Measurements from ENCODE around the gene AMN.

The AMN gene

GRCh38 chr14:102957222-102957621 lies 34.8 kb downstream of the AMN start:
- no peaks in the 10 kb centered on the region for H3K9me3 Mint-ChIP-seq
- H3K27ac Mint-ChIP-seq, result no peak overlapping the region
- no peaks in the 10 kb centered on the region for H3K4me1 Mint-ChIP-seq
- peaks cover 55 to 76% of the 10 kb centered on the region in 2 donors for H3K36me3 Mint-ChIP-seq
- no peak overlapping the region for H3K4me3 Mint-ChIP-seq
- no peak for DNase-seq
- no peak for ATAC-seq (replicated peaks)
- H3K27me3 Mint-ChIP-seq, result no peaks in the 10 kb centered on the region

GRCh38 chr14:102958461-102958860 lies 36.0 kb downstream of the AMN start:
- no peak overlapping the region for H3K27ac Mint-ChIP-seq
- H3K27me3 Mint-ChIP-seq, result no peaks in the 10 kb centered on the region
- peaks cover 56 to 73% of the 10 kb centered on the region in 2 donors for H3K36me3 Mint-ChIP-seq
- no peak for ATAC-seq (replicated peaks)
- no peaks in the 10 kb centered on the region for H3K4me1 Mint-ChIP-seq
- H3K9me3 Mint-ChIP-seq, result no peaks in the 10 kb centered on the region
- no peak overlapping the region for H3K4me3 Mint-ChIP-seq
- no peak for DNase-seq

GRCh38 chr14:102962111-102962627 lies 39.7 kb downstream of the AMN start:
- no peaks in the 10 kb centered on the region for H3K27me3 Mint-ChIP-seq
- ATAC-seq (replicated peaks) (no peak), DNase-seq (no peak)

DNA sequence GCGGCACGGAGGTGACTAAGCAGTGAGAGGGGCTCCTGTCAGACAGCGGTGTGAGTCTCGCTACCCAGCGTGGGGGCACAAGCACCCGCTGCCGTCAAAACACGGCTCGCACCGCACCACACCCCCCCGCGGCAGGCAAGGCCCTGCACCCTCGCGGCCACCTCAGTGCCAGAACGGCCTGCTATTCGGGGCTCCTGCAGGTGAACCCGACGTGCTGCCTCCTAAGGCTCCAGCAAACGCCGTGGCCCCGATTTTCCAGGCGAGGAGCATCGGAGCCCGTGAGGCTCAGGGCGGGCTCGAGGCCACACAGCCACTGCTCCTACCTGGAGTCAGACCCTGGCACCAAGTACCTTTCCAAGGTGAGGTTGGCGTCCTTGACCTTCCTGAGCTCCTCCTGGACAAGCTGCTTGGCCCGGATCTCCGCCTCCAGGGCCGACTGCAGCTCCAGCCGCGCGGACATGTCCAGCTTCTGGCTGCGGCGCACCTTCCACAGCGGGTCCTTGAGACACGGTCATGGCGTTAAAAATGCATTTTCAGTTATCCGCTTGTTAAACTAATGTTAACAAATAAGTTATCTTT lies 41.8 kb downstream of the AMN start:
- H3K27ac Mint-ChIP-seq, result no peak overlapping the region
- no peaks in the 10 kb centered on the region for H3K9me3 Mint-ChIP-seq
- H3K27me3 Mint-ChIP-seq, result no peaks in the 10 kb centered on the region
- DNase-seq, result no peak
- peaks cover 61 to 64% of the 10 kb centered on the region in 2 donors for H3K36me3 Mint-ChIP-seq
- H3K4me3 Mint-ChIP-seq, result no peak overlapping the region
- no peaks in the 10 kb centered on the region for H3K4me1 Mint-ChIP-seq
- no peak for ATAC-seq (replicated peaks)

More at GRCh38 chr14:102962111-102962627, 39.7 kb downstream of the AMN start:
- H3K27ac Mint-ChIP-seq, result no peak overlapping the region
- peaks cover 55 to 66% of the 10 kb centered on the region in 2 donors for H3K36me3 Mint-ChIP-seq
- no peak overlapping the region for H3K4me3 Mint-ChIP-seq
- no peaks in the 10 kb centered on the region for H3K9me3 Mint-ChIP-seq
- no peaks in the 10 kb centered on the region for H3K4me1 Mint-ChIP-seq

DNA sequence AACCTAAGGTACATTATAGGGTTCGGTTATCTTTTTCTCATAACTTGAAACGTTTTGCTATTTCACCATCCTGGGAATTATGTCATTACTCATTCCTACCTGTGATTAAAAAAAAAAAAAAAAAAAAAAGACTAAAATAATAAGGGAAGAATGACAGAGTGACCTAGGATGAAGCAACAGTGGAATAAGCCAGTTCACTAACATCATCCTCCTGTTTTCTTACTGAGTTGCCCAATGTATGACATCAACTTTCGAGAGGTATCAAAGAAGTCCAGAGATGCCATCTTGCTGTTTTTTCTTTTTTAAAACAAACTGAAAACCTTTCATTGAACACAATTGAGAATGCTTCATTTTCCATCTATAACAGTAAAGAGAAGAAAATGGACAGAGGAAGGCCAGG lies 42.8 kb downstream of the AMN start:
- Mint-ChIP-seq H3K9me3 (no peaks in the 10 kb centered on the region), H3K27me3 (no peaks in the 10 kb centered on the region), H3K36me3 (peaks cover 60 to 66% of the 10 kb centered on the region in 2 donors), H3K4me1 (no peaks in the 10 kb centered on the region), H3K27ac (no peak overlapping the region), H3K4me3 (no peak overlapping the region)
- ATAC-seq (replicated peaks) (no peak), DNase-seq (no peak)

DNA sequence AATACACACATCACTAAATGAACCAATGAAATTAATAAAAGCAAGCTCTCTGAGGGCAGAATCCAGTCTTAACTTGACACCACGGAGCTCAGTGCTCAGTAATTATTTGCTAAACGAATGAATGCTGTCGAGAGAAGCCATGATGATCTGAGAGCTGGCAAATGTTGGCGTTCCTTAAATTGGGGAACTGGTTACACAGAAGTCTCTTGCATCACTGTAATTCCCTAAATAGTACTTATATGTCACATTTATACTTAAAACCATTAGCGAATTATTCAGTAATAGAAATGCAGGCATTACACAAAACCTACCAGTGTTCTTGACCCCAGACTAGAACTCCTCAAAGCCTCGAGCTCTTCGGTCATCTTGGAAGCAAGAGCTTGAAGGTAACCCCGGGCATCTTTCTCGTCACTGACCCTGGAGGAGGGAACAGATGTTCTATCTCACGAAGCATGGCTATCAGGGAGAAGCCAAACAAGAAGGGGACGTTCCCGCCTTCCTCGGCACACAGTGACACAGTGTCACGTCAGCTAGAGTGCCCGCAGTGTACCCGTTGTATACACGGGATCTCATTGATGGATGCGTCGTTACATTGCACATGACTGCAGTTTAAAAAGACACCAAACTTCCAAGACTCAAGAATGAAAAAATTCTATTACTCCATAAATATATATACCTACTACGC lies 43.6 kb downstream of the AMN start:
- Mint-ChIP-seq H3K27me3 (no peaks in the 10 kb centered on the region), H3K9me3 (no peaks in the 10 kb centered on the region), H3K27ac (no peak overlapping the region), H3K36me3 (peaks cover 56 to 63% of the 10 kb centered on the region in 2 donors), H3K4me1 (no peaks in the 10 kb centered on the region), H3K4me3 (no peak overlapping the region)
- DNase-seq, result no peak
- ATAC-seq (replicated peaks), result no peak

- H3K27me3 Mint-ChIP-seq, result no peaks in the 10 kb centered on the region
- ATAC-seq (replicated peaks) (no peak), DNase-seq (no peak)
- H3K4me1 Mint-ChIP-seq, result no peaks in the 10 kb centered on the region
- H3K9me3 Mint-ChIP-seq, result no peaks in the 10 kb centered on the region
- no peak overlapping the region for H3K27ac Mint-ChIP-seq
- peaks cover 60% of the 10 kb centered on the region in 2 donors for H3K36me3 Mint-ChIP-seq
- no peak overlapping the region for H3K4me3 Mint-ChIP-seq
Measured at GRCh38 chr14:102966681-102967505, 44.4 kb downstream of the AMN start.

DNA sequence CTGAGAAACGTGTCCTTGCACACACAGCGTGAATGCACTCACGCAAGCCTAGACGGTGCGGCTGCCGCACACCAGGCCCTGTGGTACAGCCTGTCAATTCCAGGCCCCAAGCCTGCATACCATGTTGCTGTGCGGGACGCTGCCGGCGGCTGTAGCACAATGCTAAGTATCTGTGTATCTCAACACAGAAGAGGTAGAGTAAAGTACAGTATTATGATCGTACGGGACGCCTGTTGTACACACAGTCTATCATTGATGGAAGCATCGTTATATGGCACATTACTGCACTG lies 45.0 kb downstream of the AMN start:
- ATAC-seq (replicated peaks), result no peak
- Mint-ChIP-seq H3K27me3 (no peaks in the 10 kb centered on the region), H3K27ac (no peak overlapping the region), H3K4me1 (no peaks in the 10 kb centered on the region), H3K9me3 (no peaks in the 10 kb centered on the region), H3K4me3 (no peak overlapping the region), H3K36me3 (peaks cover 55 to 56% of the 10 kb centered on the region in 2 donors)
- no peak for DNase-seq

DNA sequence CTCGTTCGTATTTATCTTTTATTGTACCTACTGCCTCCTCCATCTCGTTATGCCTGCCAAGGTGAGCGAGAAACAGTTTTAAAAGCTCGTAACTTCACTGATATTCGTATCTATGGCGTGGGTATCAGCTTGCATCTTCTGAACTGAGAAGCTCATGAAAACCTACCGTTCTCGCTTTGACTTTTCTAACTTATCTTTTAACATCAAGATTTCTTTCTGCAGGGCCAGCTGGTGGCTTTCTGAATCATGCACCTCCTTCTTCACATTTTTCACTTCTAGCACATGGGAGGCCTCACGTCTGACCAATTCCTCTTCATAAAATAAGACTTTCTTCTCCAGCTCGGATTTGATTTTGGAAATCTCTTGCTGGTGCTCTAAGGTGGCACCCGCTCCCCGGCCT lies 45.8 kb downstream of the AMN start:
- H3K27me3 Mint-ChIP-seq, result no peaks in the 10 kb centered on the region

GRCh38 chr14:102969060-102969791 lies 46.8 kb downstream of the AMN start:
- Mint-ChIP-seq H3K27me3 (no peaks in the 10 kb centered on the region), H3K4me1 (no peaks in the 10 kb centered on the region), H3K4me3 (no peak overlapping the region), H3K9me3 (no peaks in the 10 kb centered on the region), H3K27ac (no peak overlapping the region), H3K36me3 (peaks cover 56 to 58% of the 10 kb centered on the region in 2 donors)
- DNase-seq (no peak), ATAC-seq (replicated peaks) (no peak)

More for the DNA sequence above, 45.8 kb downstream of the AMN start:
- ATAC-seq (replicated peaks), result no peak
- H3K4me3 Mint-ChIP-seq, result no peak overlapping the region
- no peaks in the 10 kb centered on the region for H3K4me1 Mint-ChIP-seq
- DNase-seq, result no peak
- H3K27ac Mint-ChIP-seq, result no peak overlapping the region
- H3K9me3 Mint-ChIP-seq, result no peaks in the 10 kb centered on the region
- H3K36me3 Mint-ChIP-seq, result peaks cover 54 to 55% of the 10 kb centered on the region in 2 donors

DNA sequence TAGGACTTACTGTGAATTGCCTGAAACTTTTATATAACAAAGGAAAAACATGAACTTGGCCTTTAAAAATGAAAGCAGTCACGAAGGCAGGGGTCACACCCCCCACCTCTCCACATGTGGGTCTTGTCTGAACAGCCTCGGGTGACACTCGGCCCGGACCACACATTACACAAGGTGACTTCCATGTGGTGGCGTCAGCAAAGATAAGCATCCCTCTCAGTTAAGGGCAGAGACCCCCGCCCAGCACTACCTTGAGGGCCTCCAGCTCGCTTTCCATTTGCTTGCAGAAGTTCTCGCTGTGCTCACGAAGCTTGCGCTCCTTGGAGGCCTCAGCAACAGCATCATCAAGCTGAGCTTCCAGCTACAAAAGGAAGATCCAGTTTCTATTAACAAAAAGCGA lies 47.4 kb downstream of the AMN start:
- ATAC-seq (replicated peaks) (no peak), DNase-seq (no peak)
- no peaks in the 10 kb centered on the region for H3K9me3 Mint-ChIP-seq
- no peak overlapping the region for H3K27ac Mint-ChIP-seq
- H3K4me3 Mint-ChIP-seq, result no peak overlapping the region
- H3K27me3 Mint-ChIP-seq, result no peaks in the 10 kb centered on the region
- no peaks in the 10 kb centered on the region for H3K4me1 Mint-ChIP-seq
- H3K36me3 Mint-ChIP-seq, result peaks cover 58 to 59% of the 10 kb centered on the region in 2 donors

DNA sequence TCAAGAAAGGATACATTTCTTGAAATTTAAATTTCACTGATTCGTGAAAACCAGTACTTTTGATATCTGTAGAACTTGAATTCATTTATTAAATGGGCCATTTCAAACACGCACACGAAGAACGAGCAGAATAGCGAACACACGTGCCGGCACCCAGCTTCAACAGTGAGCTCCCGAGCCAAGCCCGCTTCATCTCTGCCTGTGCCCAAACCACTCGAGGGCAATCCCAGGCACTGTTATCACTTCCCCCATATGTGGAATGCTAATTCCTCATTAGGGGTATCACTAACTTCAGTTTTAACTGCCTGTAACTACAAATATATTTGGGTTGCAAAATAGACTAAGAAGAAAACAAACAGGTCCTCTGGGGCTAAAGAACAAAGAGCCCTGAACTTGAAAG lies 48.0 kb downstream of the AMN start:
- Mint-ChIP-seq H3K4me3 (no peak overlapping the region), H3K36me3 (peaks cover 56 to 58% of the 10 kb centered on the region in 2 donors), H3K27ac (no peak overlapping the region), H3K4me1 (no peaks in the 10 kb centered on the region), H3K27me3 (no peaks in the 10 kb centered on the region), H3K9me3 (no peaks in the 10 kb centered on the region)
- ATAC-seq (replicated peaks) (no peak), DNase-seq (no peak)

DNA sequence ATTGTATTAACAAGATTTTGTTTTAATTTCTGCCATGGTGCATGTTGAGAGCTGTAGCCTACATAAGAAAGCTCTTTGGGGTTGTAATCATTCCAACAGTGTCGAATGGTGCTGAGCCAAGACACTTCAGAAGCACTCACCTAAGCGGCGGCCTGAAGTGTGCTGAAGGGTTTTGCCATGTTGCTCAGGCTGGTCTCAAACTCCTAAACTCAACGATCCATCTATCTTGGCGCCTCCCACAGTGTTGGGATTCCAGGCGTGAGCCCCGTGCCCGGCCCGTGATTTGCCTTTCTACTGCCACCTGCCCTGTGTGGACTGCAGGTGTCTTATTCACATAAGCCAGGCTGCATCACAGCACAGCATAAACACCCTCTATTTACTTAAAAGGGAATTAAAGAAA lies 48.9 kb downstream of the AMN start:
- no peak overlapping the region for H3K27ac Mint-ChIP-seq
- no peaks in the 10 kb centered on the region for H3K4me1 Mint-ChIP-seq
- H3K9me3 Mint-ChIP-seq, result no peaks in the 10 kb centered on the region
- H3K27me3 Mint-ChIP-seq, result no peaks in the 10 kb centered on the region
- no peak overlapping the region for H3K4me3 Mint-ChIP-seq
- DNase-seq (no peak), ATAC-seq (replicated peaks) (no peak)
- H3K36me3 Mint-ChIP-seq, result peaks cover 52 to 56% of the 10 kb centered on the region in 2 donors

- ATAC-seq (replicated peaks) (no peak), DNase-seq (no peak)
- H3K36me3 Mint-ChIP-seq, result peaks cover 51 to 60% of the 10 kb centered on the region in 2 donors
- H3K27ac Mint-ChIP-seq, result no peak overlapping the region
- no peaks in the 10 kb centered on the region for H3K9me3 Mint-ChIP-seq
- no peaks in the 10 kb centered on the region for H3K27me3 Mint-ChIP-seq
- no peak overlapping the region for H3K4me3 Mint-ChIP-seq
- H3K4me1 Mint-ChIP-seq, result no peaks in the 10 kb centered on the region
Measured at GRCh38 chr14:102971836-102972606, 49.6 kb downstream of the AMN start.

Measured in stimulated activated naive B cell treated with anti-CD40 and anti-IgM and Interleukin-4, amounts not matched to agents 10 μg/mL and 1 μg/mL and 100 μg/mL, for 72 hours (primary cell).